DOHH2 (cell line): Measurements from ENCODE around the gene FAR2.

Experiments used
- EZH2phosphoT487 ChIP-seq: fragments of 200-600 bp; sonication (generic); IDR thresholded peaks from 2 replicates; pipeline ENCODE4 v1.6.1; 2017; ENCODE audit warnings: borderline replicate concordance, mild to moderate bottlenecking, antibody characterized with exemption, low read length, moderate library complexity, mixed read lengths
- TF ChIP-seq, protein P1 (sequence below): fragments of 200-600 bp; sonication (generic); IDR thresholded peaks from one replicate; pipeline ENCODE4 v1.5.1; 2014; ENCODE audit warnings: antibody characterized with exemption, mild to moderate bottlenecking, low read depth, low read length; ENCODE audit not compliant: poor library complexity, severe bottlenecking

DNA sequence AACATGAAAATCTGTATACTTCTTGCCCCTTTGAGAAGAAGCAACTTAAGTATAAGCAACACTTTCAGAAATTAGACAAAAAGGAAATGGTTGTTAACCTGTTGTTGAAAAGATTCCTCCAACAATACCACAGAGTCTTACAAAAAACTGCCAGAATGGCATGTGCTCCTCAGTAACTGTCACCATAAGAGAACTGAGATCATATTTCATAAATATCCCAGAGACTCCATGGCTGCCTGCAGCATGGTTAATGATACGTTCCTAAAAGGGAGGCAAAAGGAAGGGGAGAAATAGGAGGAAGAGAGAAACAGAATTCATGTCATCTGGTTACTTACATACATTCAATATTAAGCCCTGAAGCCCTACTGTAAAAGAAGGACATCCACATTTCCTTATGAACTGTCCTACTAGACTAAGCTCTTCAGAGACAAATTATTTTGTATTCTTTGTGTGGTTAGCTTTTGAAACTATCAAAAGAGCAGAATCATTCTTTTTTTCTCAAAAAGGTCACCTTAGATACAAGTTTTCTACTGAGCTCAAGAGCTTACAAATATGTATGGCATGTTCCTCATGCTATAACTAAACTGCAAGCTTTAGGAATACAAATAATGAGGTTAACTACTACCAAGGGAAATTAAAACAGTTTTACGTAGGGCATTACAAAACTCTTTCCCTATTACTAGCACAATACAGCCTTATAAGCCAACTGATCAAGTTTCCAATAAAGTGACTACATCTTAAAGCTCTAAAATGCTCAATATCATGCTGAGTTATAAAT is 194.1 kb downstream of the FAR2 start:
- TF ChIP-seq, protein P1, sequence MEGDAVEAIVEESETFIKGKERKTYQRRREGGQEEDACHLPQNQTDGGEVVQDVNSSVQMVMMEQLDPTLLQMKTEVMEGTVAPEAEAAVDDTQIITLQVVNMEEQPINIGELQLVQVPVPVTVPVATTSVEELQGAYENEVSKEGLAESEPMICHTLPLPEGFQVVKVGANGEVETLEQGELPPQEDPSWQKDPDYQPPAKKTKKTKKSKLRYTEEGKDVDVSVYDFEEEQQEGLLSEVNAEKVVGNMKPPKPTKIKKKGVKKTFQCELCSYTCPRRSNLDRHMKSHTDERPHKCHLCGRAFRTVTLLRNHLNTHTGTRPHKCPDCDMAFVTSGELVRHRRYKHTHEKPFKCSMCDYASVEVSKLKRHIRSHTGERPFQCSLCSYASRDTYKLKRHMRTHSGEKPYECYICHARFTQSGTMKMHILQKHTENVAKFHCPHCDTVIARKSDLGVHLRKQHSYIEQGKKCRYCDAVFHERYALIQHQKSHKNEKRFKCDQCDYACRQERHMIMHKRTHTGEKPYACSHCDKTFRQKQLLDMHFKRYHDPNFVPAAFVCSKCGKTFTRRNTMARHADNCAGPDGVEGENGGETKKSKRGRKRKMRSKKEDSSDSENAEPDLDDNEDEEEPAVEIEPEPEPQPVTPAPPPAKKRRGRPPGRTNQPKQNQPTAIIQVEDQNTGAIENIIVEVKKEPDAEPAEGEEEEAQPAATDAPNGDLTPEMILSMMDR, result no peak
- no peak for TF ChIP-seq EZH2phosphoT487
